K562 (cell line): ENCODE data around the gene MAST1. TPM values are rescaled to one million over a fixed set of nuclear protein-coding genes. Genes with fewer than 3 reads are reported as not detected.

Experiments used
- ATF7 ChIP-seq: fragments of 450-650 bp; IDR thresholded peaks from 2 replicates; pipeline ENCODE4 v1.7.1; 2014; ENCODE audit warnings: mild to moderate bottlenecking, moderate library complexity
- BCLAF1 ChIP-seq, 2 experiments: fragments of 450-650 bp in 1 of 2; IDR thresholded peaks; 2 replicates each; pipeline ENCODE4 v1.6.1; 2011 to 2017; ENCODE audit warnings: low read depth in 2 of 2, antibody characterized with exemption in 1 of 2, borderline replicate concordance in 1 of 2, low read length in 1 of 2, mild to moderate bottlenecking in 1 of 2, mixed read lengths in 1 of 2; ENCODE audit not compliant: control insufficient read depth in 1 of 2
- CBFA2T2 ChIP-seq: fragments of 450-650 bp; conservative IDR thresholded peaks from 2 replicates; pipeline ENCODE4 v1.6.1; 2017; ENCODE audit warnings: mild to moderate bottlenecking
- CHD4 ChIP-seq: fragments of 200-600 bp; sonication (generic); IDR thresholded peaks from 3 replicates; pipeline ENCODE4 v1.6.1; 2012; ENCODE audit warnings: low read depth, mild to moderate bottlenecking, mixed read lengths, low read length, inconsistent platforms; ENCODE audit not compliant: insufficient read depth, insufficient replicate concordance, poor library complexity, severe bottlenecking
- EWSR1 ChIP-seq: fragments of 450-650 bp; IDR thresholded peaks from 2 replicates; pipeline ENCODE4 v1.6.1; 2018; ENCODE audit warnings: borderline replicate concordance, mild to moderate bottlenecking, low read depth, moderate library complexity; ENCODE audit not compliant: partially characterized antibody
- GABPB2 ChIP-seq: fragments of 250-450 bp; sonication (Bioruptor Pico); conservative IDR thresholded peaks from 2 replicates; pipeline ENCODE4 v1.5.1; 2021; ENCODE audit warnings: mild to moderate bottlenecking
- LCOR ChIP-seq: sonication (generic); formaldehyde crosslinking; IDR thresholded peaks from 2 replicates; pipeline ENCODE4 v1.8.0; 2022; ENCODE audit warnings: mild to moderate bottlenecking, missing genetic modification reagents
- MCM2 ChIP-seq: fragments of 450-650 bp; IDR thresholded peaks from 2 replicates; pipeline ENCODE4 v1.6.1; 2017; ENCODE audit warnings: low read depth, mild to moderate bottlenecking
- OTX1 ChIP-seq: fragments of 450-650 bp; formaldehyde crosslinking; IDR thresholded peaks from 2 replicates; pipeline ENCODE4 v1.4.0; 2022; ENCODE audit warnings: mild to moderate bottlenecking
- RBBP5 ChIP-seq: fragments of 200-600 bp; sonication (generic); IDR thresholded peaks from 2 replicates; pipeline ENCODE4 v1.6.1; 2012; ENCODE audit warnings: borderline replicate concordance, mild to moderate bottlenecking, low read length, control low read depth, inconsistent platforms; ENCODE audit not compliant: insufficient read depth, poor library complexity, severe bottlenecking
- RCOR1 ChIP-seq, 2 experiments: IDR thresholded peaks; 2 replicates each; pipeline ENCODE4 v1.6.1; 2012; ENCODE audit warnings: low read depth in 2 of 2, low read length in 2 of 2, borderline replicate concordance in 1 of 2, improper control_type of control experiment in 1 of 2
- SMAD2 ChIP-seq: fragments of 150-350 bp; IDR thresholded peaks from 2 replicates; pipeline ENCODE4 v1.6.1; 2014; ENCODE audit warnings: low read depth, mild to moderate bottlenecking, low read length
- STAT5A ChIP-seq: IDR thresholded peaks from 2 replicates; pipeline ENCODE4 v1.6.1; 2012; ENCODE audit warnings: low read length, inconsistent platforms, borderline replicate concordance
- STAT6 ChIP-seq: sonication (generic); formaldehyde crosslinking; IDR thresholded peaks from 2 replicates; pipeline ENCODE4 v1.8.1; 2023; ENCODE audit warnings: mild to moderate bottlenecking, missing genetic modification reagents
- XRCC5 ChIP-seq: fragments of 200-400 bp; formaldehyde crosslinking; IDR thresholded peaks from 2 replicates; pipeline ENCODE4 v1.6.1; 2017; ENCODE audit warnings: low read depth, mild to moderate bottlenecking, low read length
- ZFP36 ChIP-seq: fragments of 150-350 bp; IDR thresholded peaks from 2 replicates; pipeline ENCODE4 v1.6.1; 2018; ENCODE audit warnings: low read length, low read depth; ENCODE audit not compliant: partially characterized antibody
- ZNF507 ChIP-seq: conservative IDR thresholded peaks from 2 replicates; pipeline ENCODE4 v1.6.1; 2017; ENCODE audit warnings: missing genetic modification characterization, missing compliant biosample characterization
- ZNF561 ChIP-seq: fragments of 450-650 bp; formaldehyde crosslinking; conservative IDR thresholded peaks from 2 replicates; pipeline ENCODE4 v1.4.0; 2020; ENCODE audit warnings: mild to moderate bottlenecking, moderate library complexity
- ZNF655 ChIP-seq: fragments of 250-450 bp; sonication (Bioruptor Pico); IDR thresholded peaks from 2 replicates; pipeline ENCODE4 v1.5.0; 2021
- ZNF780A ChIP-seq: fragments of 250-450 bp; sonication (Bioruptor Pico); IDR thresholded peaks from 2 replicates; pipeline ENCODE4 v1.5.0; 2021; ENCODE audit warnings: mild to moderate bottlenecking
- polyA plus RNA-seq, 8 experiments: library from polyadenylated mRNA; depleted of rRNA in 4 of 8; stranded (reverse) in 5 of 8; unstranded in 3 of 8; fragments of >200 nt; fragmentation: Nextera tagmentation in 2 of 8; fragmentation: Illumina TruSeq in 1 of 8; extraction: Ambion mirVana in 2 of 8; extraction: Trizol in 1 of 8; gene quantifications; 2 replicates each; pipeline versions ENCODE4 v1.2.1 to v1.2.3, GENCODE V29; 2011 to 2014; ENCODE audit warnings: inconsistent platforms in 1 of 8, missing spikeins in 1 of 8
- total RNA-seq, 7 experiments: library from RNA; depleted of rRNA in 6 of 7; stranded (reverse); fragments of >200 nt in 6 of 7; fragmentation: Illumina TruSeq in 2 of 7; extraction: Trizol in 2 of 7; gene quantifications; 2 replicates each; pipeline versions ENCODE4 v1.2.1 to v1.2.3, GENCODE V29; 2011 to 2021; ENCODE audit warnings: low replicate concordance in 1 of 7

MAST1 gene
- total and polyA plus RNA-seq, 9 of the 15 experiments (the other 6 are each of a cell fraction or from before 2014, with no cell fraction given): 0.48 to 10.3 (median 3.9) TPM

GRCh38 chr19:12791345-12792050 is 46.8 kb upstream of the MAST1 start, which contains the start of gene JUNB (continued):
- TF ChIP-seq STAT6 (CRISPR knock-in tag) (no peak; the same call in 1 of the 2 replicates), XRCC5 (peak; percentile 60), ZNF561 (CRISPR knock-in tag) (no peak), ZFP36 (peak; percentile 44), SMAD2 (no peak), LCOR (CRISPR knock-in tag) (peak; percentile 92), ZNF780A (no peak), EWSR1 (no peak), RBBP5 (peak; percentile 35), CHD4 (no peak), ZNF655 (CRISPR knock-in tag) (no peak), OTX1 (CRISPR knock-in tag) (peak; percentile 82; the same call in 1 of the 2 replicates), BCLAF1 (IDR thresholded peaks at IDR 0.05; ENCODE audit: borderline replicate concordance in 1 of 2, control insufficient read depth in 1 of 2, low read depth in 2 of 2, low read length in 1 of 2) (peak in 1 of 2 experiments; percentile 92; a peak in 2 of 4 replicates), GABPB2 (no peak), ATF7 (peak; percentile 90), ZNF507 (tag) (no peak), STAT5A (no peak; the same call in 1 of the 2 replicates), MCM2 (no peak), CBFA2T2 (no peak), RCOR1 (IDR thresholded peaks at IDR 0.05; ENCODE audit: borderline replicate concordance in 1 of 2, low read depth in 2 of 2, low read length in 2 of 2) (peak in 1 of 2 experiments; percentile 57; a peak in 2 of 4 replicates)
